Body of pancreas (tissue), 4 donors: ENCODE measurements around the gene BOD1L1.

Experiments used
- POLR2A ChIP-seq, 3 donors: fragments of 450-650 bp; IDR thresholded peaks; one replicate each; pipeline ENCODE4 v1.6.1; 2016; ENCODE audit warnings: antibody characterized with exemption in 3 of 3, mild to moderate bottlenecking in 2 of 3
- TF ChIP-seq, protein P1 (sequence below), 7 experiments: fragments of 450-650 bp in 4 of 7; fragments of 200-600 bp in 3 of 7; sonication (generic) in 3 of 7; IDR thresholded peaks; one replicate each; pipeline ENCODE4 v1.5.1; 2016 to 2019; ENCODE audit warnings: antibody characterized with exemption in 7 of 7

- TF ChIP-seq, protein P1, sequence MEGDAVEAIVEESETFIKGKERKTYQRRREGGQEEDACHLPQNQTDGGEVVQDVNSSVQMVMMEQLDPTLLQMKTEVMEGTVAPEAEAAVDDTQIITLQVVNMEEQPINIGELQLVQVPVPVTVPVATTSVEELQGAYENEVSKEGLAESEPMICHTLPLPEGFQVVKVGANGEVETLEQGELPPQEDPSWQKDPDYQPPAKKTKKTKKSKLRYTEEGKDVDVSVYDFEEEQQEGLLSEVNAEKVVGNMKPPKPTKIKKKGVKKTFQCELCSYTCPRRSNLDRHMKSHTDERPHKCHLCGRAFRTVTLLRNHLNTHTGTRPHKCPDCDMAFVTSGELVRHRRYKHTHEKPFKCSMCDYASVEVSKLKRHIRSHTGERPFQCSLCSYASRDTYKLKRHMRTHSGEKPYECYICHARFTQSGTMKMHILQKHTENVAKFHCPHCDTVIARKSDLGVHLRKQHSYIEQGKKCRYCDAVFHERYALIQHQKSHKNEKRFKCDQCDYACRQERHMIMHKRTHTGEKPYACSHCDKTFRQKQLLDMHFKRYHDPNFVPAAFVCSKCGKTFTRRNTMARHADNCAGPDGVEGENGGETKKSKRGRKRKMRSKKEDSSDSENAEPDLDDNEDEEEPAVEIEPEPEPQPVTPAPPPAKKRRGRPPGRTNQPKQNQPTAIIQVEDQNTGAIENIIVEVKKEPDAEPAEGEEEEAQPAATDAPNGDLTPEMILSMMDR (IDR thresholded peaks at IDR 0.05), result no peak
- TF ChIP-seq POLR2A (IDR thresholded peaks at IDR 0.05), result no peak
These were observed 7.8 kb upstream of the BOD1L1 start for GRCh38 chr4:13635286-13635799.
